ENCODE data around the gene DNAJC10.

- TF ChIP-seq POLR2A (IDR thresholded peaks at IDR 0.05; ENCODE audit: low read depth, low read length), result peak; percentile 88
- no peak for TF ChIP-seq CHD1 (IDR thresholded peaks at IDR 0.05; ENCODE audit: low read depth, low read length)
Measured at GRCh38 chr2:182715892-182716649, at the start of gene DNAJC10.
